ENCODE measurements around the gene CCL24. TPM values are rescaled to one million over a fixed set of nuclear protein-coding genes. Genes with fewer than 3 reads are reported as not detected.
"Not testable (repeated sequence)": the region's sequence is repeated elsewhere in the genome, so short reads cannot be mapped to it uniquely, and the experiment has no call there.

The CCL24 gene
- not detected in 2 replicates for total RNA-seq

GRCh38 chr7:75813781-75814236, at the start of gene CCL24:
Gene CCL24 (minus strand): TSS chr7:75813806. CDS start chr7:75813715, 91 bp downstream.
- intact Hi-C loops (cut with micrococcal nuclease) = no loop called here

- intact Hi-C loops (cut with micrococcal nuclease) = no loop called here
These were observed 48.0 kb upstream of the CCL24 start for GRCh38 chr7:75861636-75862035.

- intact Hi-C loops (cut with micrococcal nuclease) = no loop called here
These were observed 44.8 kb upstream of the CCL24 start for GRCh38 chr7:75858410-75858809.

GRCh38 chr7:75856536-75856935, 42.9 kb upstream of the CCL24 start:
- intact Hi-C loops (cut with micrococcal nuclease) = no loop called here

- intact Hi-C loops (cut with micrococcal nuclease) = not testable (repeated sequence)
These were observed 41.3 kb upstream of the CCL24 start for GRCh38 chr7:75854813-75855345.

- intact Hi-C loops (cut with micrococcal nuclease) = no loop called here
These were observed 40.6 kb upstream of the CCL24 start for GRCh38 chr7:75854233-75854632.

GRCh38 chr7:75850235-75850634, 36.6 kb upstream of the CCL24 start:
- intact Hi-C loops (cut with micrococcal nuclease) = no loop called here

GRCh38 chr7:75849573-75849972, 36.0 kb upstream of the CCL24 start:
- intact Hi-C loops (cut with micrococcal nuclease) = no loop called here

- intact Hi-C loops (cut with micrococcal nuclease) = no loop called here
These were observed 34.1 kb upstream of the CCL24 start for GRCh38 chr7:75847707-75848106.

- intact Hi-C loops (cut with micrococcal nuclease) = not testable (repeated sequence)
These were observed 31.5 kb upstream of the CCL24 start for GRCh38 chr7:75845132-75845531.

- intact Hi-C loops (cut with micrococcal nuclease) = no loop called here
These were observed 30.6 kb upstream of the CCL24 start for GRCh38 chr7:75844158-75844557.

- intact Hi-C loops (cut with micrococcal nuclease) = no loop called here
These were observed 30.1 kb upstream of the CCL24 start for GRCh38 chr7:75843613-75844116.

- intact Hi-C loops (cut with micrococcal nuclease) = no loop called here
These were observed 29.3 kb upstream of the CCL24 start for GRCh38 chr7:75842836-75843446.

GRCh38 chr7:75840029-75840428, 26.4 kb upstream of the CCL24 start:
- intact Hi-C loops (cut with micrococcal nuclease) = no loop called here

GRCh38 chr7:75838281-75838930, 24.8 kb upstream of the CCL24 start:
- intact Hi-C loops (cut with micrococcal nuclease) = not testable (repeated sequence)

GRCh38 chr7:75836798-75837197, 23.2 kb upstream of the CCL24 start:
- intact Hi-C loops (cut with micrococcal nuclease) = no loop called here

GRCh38 chr7:75835688-75836285, 22.2 kb upstream of the CCL24 start:
- intact Hi-C loops (cut with micrococcal nuclease) = no loop called here

- intact Hi-C loops (cut with micrococcal nuclease) = not testable (repeated sequence)
These were observed 20.1 kb upstream of the CCL24 start for GRCh38 chr7:75833662-75834061.

- intact Hi-C loops (cut with micrococcal nuclease) = no loop called here
These were observed 17.4 kb upstream of the CCL24 start for GRCh38 chr7:75830978-75831377.

- intact Hi-C loops (cut with micrococcal nuclease) = not testable (repeated sequence)
These were observed 16.1 kb upstream of the CCL24 start for GRCh38 chr7:75829656-75830055.

- intact Hi-C loops (cut with micrococcal nuclease) = no loop called here
These were observed 9.7 kb upstream of the CCL24 start for GRCh38 chr7:75823198-75823910.

GRCh38 chr7:75820688-75821087, 7.1 kb upstream of the CCL24 start:
- intact Hi-C loops (cut with micrococcal nuclease) = no loop called here
